Left ventricle myocardium inferior (tissue), 1 donor: ENCODE data around the gene ATP8B2. TPM values are rescaled to one million over a fixed set of nuclear protein-coding genes. Genes with fewer than 3 reads are reported as not detected.
"Not testable (repeated sequence)": the region's sequence is repeated elsewhere in the genome, so short reads cannot be mapped to it uniquely, and the experiment has no call there.

Experiments
- DNase-seq: peaks from one replicate; pipeline ENCODE4 v3.0.0-alpha.2; 2020
- H3K27ac ChIP-seq: fragments of 200-600 bp; replicated peaks from 2 replicates; pipeline ENCODE4 v1.8.0; 2021
- H3K27me3 ChIP-seq: fragments of 200-600 bp; 2 replicates; pipeline ENCODE4 v1.8.0; 2021; ENCODE audit warnings: low read depth
- H3K36me3 ChIP-seq: fragments of 200-600 bp; 2 replicates; pipeline ENCODE4 v1.8.0; 2021
- H3K4me1 ChIP-seq: fragments of 200-600 bp; 2 replicates; pipeline ENCODE4 v1.8.0; 2021
- H3K4me3 ChIP-seq: fragments of 200-600 bp; 2 replicates; pipeline ENCODE4 v1.8.0; 2021; ENCODE audit warnings: mild to moderate bottlenecking, moderate library complexity
- H3K9me3 ChIP-seq: fragments of 200-600 bp; replicated peaks from 2 replicates; pipeline ENCODE4 v1.8.0; 2021
- CTCF ChIP-seq: fragments of 200-600 bp; IDR thresholded peaks from 2 replicates; pipeline ENCODE4 v1.8.0; 2021; ENCODE audit warnings: antibody characterized with exemption, mild to moderate bottlenecking, borderline replicate concordance
- intact Hi-C: fragments of 100-400 bp; cut with micrococcal nuclease; formaldehyde crosslinking; loops from one replicate; pipeline ENCODE4 v1.11.0; 2022
- total RNA-seq: library from RNA; stranded (reverse); fragmentation: NEBNext Ultra II Directional; extraction: Animal tissue kit (Norgen Biotek cat#: 25700); gene quantifications from one replicate; pipeline ENCODE4 v1.2.1, GENCODE V29; 2021
- donor health status: DM: no; HTN: yes; CAD: no; lungs with severe emphysema.

Gene ATP8B2
- total RNA-seq, 1 donor from 2014 or later: 11.8 TPM

- no peak for DNase-seq
- peaks cover 14% of the 10 kb centered on the region for H3K9me3 ChIP-seq
- H3K27ac ChIP-seq: no peak overlapping the region
- no peak for TF ChIP-seq CTCF
- H3K4me1 ChIP-seq: no peaks in the 10 kb centered on the region
- intact Hi-C loops: no loop called here
- H3K27me3 ChIP-seq: no peaks in the 10 kb centered on the region
- H3K4me3 ChIP-seq: no peak overlapping the region
- no peaks in the 10 kb centered on the region for H3K36me3 ChIP-seq
Observed at GRCh38 chr1:154313066-154313356, 12.3 kb upstream of the ATP8B2 start.

GRCh38 chr1:154314226-154314625, 11.1 kb upstream of the ATP8B2 start:
- H3K4me3 ChIP-seq, H3K4me1 ChIP-seq, H3K27ac ChIP-seq, intact Hi-C loops, H3K27me3 ChIP-seq, H3K36me3 ChIP-seq, DNase-seq: not testable (repeated sequence)
- peaks cover 14% of the 10 kb centered on the region for H3K9me3 ChIP-seq

- no peaks in the 10 kb centered on the region for H3K36me3 ChIP-seq
- peaks cover 14% of the 10 kb centered on the region for H3K9me3 ChIP-seq
- H3K4me1 ChIP-seq: peaks cover 9% of the 10 kb centered on the region
- H3K27me3 ChIP-seq: no peaks in the 10 kb centered on the region
- no peak overlapping the region for H3K4me3 ChIP-seq
- DNase-seq: no peak
- intact Hi-C loops: no loop called here
- H3K27ac ChIP-seq: no peak overlapping the region
- TF ChIP-seq CTCF: no peak
Observed at GRCh38 chr1:154316704-154317103, 8.6 kb upstream of the ATP8B2 start.

GRCh38 chr1:154318386-154318785, 6.9 kb upstream of the ATP8B2 start:
- no peak for DNase-seq
- H3K4me3 ChIP-seq: no peak overlapping the region
- no peaks in the 10 kb centered on the region for H3K36me3 ChIP-seq
- H3K27me3 ChIP-seq: no peaks in the 10 kb centered on the region
- no peak for TF ChIP-seq CTCF
- no peak overlapping the region for H3K27ac ChIP-seq
- intact Hi-C loops: no loop called here
- H3K9me3 ChIP-seq: peaks cover 14% of the 10 kb centered on the region
- peaks cover 9% of the 10 kb centered on the region for H3K4me1 ChIP-seq

GRCh38 chr1:154320882-154321608, 4.3 kb upstream of the ATP8B2 start, which contains the start of gene AQP10:
TSS of gene AQP10 (plus strand) at chr1:154321093. CDS start at chr1:154321156, 63 bp downstream.
- DNase-seq: no peak
- peak; percentile 13 for TF ChIP-seq CTCF
- intact Hi-C loops: no loop called here

GRCh38 chr1:154321609-154321934, 3.8 kb upstream of the ATP8B2 start:
- H3K4me3 ChIP-seq, H3K27ac ChIP-seq, H3K27me3 ChIP-seq, intact Hi-C loops, DNase-seq, H3K36me3 ChIP-seq, H3K9me3 ChIP-seq: not testable (repeated sequence)
- H3K4me1 ChIP-seq: peaks cover 33% of the 10 kb centered on the region

More at GRCh38 chr1:154320882-154321608, 4.3 kb upstream of the ATP8B2 start, which contains the start of gene AQP10:
- no peak within 1 kb of the TSS for H3K4me3 ChIP-seq
- peaks cover 28% of the 10 kb centered on the region for H3K4me1 ChIP-seq
- H3K27ac ChIP-seq: peak within 1 kb of the TSS; percentile 22
- peaks cover 12% of the 10 kb centered on the region for H3K9me3 ChIP-seq
- no peaks in the 10 kb centered on the region for H3K27me3 ChIP-seq
- no peaks in the 10 kb centered on the region for H3K36me3 ChIP-seq

- intact Hi-C loops: no loop called here
- Histone ChIP-seq H3K4me3 (no peak overlapping the region), H3K36me3 (no peaks in the 10 kb centered on the region), H3K9me3 (no peaks in the 10 kb centered on the region), H3K4me1 (peaks cover 52% of the 10 kb centered on the region), H3K27me3 (no peaks in the 10 kb centered on the region), H3K27ac (no peak overlapping the region)
- no peak for DNase-seq
- no peak for TF ChIP-seq CTCF
Observed at GRCh38 chr1:154323493-154323892, 1.8 kb upstream of the ATP8B2 start.
